Osteoblast (primary cell): ENCODE results near the gene MT1M. TPM values are rescaled to one million over a fixed set of nuclear protein-coding genes. Genes with fewer than 3 reads are reported as not detected.
"Not testable (repeated sequence)": the region's sequence is repeated elsewhere in the genome, so short reads cannot be mapped to it uniquely, and the experiment has no call there.

Experiments
- DNase-seq: peaks from one replicate; pipeline ENCODE4 v3.0.0; 2011; ENCODE audit warnings: low spot score, mixed read lengths; ENCODE audit not compliant: insufficient read length; ENCODE audit errors: missing footprints
- H2AFZ ChIP-seq: 2 replicates; pipeline ENCODE4 v1.6.0; 2011; ENCODE audit warnings: mild to moderate bottlenecking, low read length
- H3K27ac ChIP-seq: 2 replicates; pipeline ENCODE4 v1.5.1; 2011; ENCODE audit warnings: mild to moderate bottlenecking, low read depth, low read length, moderate library complexity
- H3K27me3 ChIP-seq: 2 replicates; pipeline ENCODE4 v1.6.0; 2012; ENCODE audit warnings: mild to moderate bottlenecking, control low read depth, inconsistent platforms, low read length, moderate library complexity; ENCODE audit not compliant: insufficient read depth
- H3K36me3 ChIP-seq: 2 replicates; pipeline ENCODE4 v1.5.1; 2011; ENCODE audit warnings: mild to moderate bottlenecking, low read length, control low read depth, moderate library complexity; ENCODE audit not compliant: insufficient read depth
- H3K4me1 ChIP-seq: 2 replicates; pipeline ENCODE4 v1.5.1; 2011; ENCODE audit warnings: mild to moderate bottlenecking, low read length, control low read depth, moderate library complexity; ENCODE audit not compliant: insufficient read depth
- H3K4me2 ChIP-seq: 2 replicates; pipeline ENCODE4 v1.6.0; 2011; ENCODE audit warnings: mild to moderate bottlenecking, low read length; ENCODE audit not compliant: insufficient read depth
- H3K4me3 ChIP-seq: fragments of 200-600 bp; sonication (generic); 3 replicates; pipeline ENCODE4 v1.5.1; 2012; ENCODE audit warnings: mild to moderate bottlenecking, low read length, inconsistent platforms; ENCODE audit not compliant: insufficient read depth
- H3K79me2 ChIP-seq: 2 replicates; pipeline ENCODE4 v1.6.0; 2012; ENCODE audit warnings: mild to moderate bottlenecking, low read length, control low read depth, inconsistent platforms; ENCODE audit not compliant: insufficient read depth
- H3K9me3 ChIP-seq: 2 replicates; pipeline ENCODE4 v1.5.1; 2011; ENCODE audit warnings: low read depth, low read length, control low read depth
- H4K20me1 ChIP-seq: 2 replicates; pipeline ENCODE4 v1.6.0; 2012; ENCODE audit warnings: mild to moderate bottlenecking, low read length, control low read depth; ENCODE audit not compliant: insufficient read depth
- total RNA-seq: library from RNA; depleted of rRNA; stranded (reverse); fragments of >200 nt; gene quantifications from 2 replicates; pipeline ENCODE4 v1.2.3, GENCODE V29; 2012
- TF ChIP-seq, protein P1 (sequence below): IDR thresholded peaks from 2 replicates; pipeline ENCODE4 v1.5.1; 2011; ENCODE audit warnings: mild to moderate bottlenecking, low read depth, low read length, moderate library complexity; ENCODE audit errors: extremely low read depth

MT1M gene
- total RNA-seq, 1 donor, result 8.7 TPM

DNA sequence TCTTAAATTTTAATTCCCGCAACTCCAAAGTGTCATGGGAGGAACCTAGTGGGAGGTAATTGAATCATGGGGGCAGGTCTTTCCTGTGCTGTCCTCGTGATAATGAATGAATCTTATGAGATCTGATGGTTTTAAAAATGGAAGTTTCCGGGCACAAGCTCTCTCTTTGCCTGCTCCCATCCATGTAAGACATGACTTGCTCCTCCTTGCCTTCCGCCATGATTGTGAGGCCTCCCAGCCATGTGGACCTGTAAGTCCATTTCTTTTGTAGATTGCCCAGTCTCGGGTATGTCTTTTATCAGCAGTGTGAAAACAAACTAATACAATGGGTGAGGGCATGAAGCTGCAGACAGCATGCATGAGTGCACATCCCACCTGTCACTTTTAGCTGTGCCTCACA, 9.3 kb upstream of the MT1M start:
- not testable (repeated sequence) for H3K36me3 ChIP-seq, H3K4me3 ChIP-seq, H3K4me2 ChIP-seq, H2AFZ ChIP-seq, H3K9me3 ChIP-seq, DNase-seq, H3K27me3 ChIP-seq, H4K20me1 ChIP-seq, H3K27ac ChIP-seq
- Histone ChIP-seq H3K4me1 (peaks cover 13% of the 10 kb centered on the region), H3K79me2 (peaks cover 17% of the 10 kb centered on the region)

DNA sequence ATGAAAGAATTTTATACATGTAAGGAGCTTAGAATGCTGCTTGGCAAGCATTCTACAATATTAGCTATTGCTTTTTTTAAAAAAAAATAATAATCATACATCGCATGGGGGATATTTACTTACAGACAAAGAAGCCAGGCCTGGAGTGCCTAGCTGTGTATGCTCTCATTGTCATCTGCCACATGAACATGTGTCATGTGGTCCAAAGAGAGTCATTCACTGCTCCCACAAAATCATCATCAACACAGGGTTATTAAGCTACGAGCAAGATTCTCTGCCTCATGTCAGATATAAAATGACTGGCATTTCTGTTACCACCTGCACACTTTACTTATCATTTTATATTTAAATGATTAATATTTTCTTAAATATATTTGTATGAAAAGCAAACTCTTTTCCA, 8.8 kb upstream of the MT1M start:
- TF ChIP-seq, protein P1, sequence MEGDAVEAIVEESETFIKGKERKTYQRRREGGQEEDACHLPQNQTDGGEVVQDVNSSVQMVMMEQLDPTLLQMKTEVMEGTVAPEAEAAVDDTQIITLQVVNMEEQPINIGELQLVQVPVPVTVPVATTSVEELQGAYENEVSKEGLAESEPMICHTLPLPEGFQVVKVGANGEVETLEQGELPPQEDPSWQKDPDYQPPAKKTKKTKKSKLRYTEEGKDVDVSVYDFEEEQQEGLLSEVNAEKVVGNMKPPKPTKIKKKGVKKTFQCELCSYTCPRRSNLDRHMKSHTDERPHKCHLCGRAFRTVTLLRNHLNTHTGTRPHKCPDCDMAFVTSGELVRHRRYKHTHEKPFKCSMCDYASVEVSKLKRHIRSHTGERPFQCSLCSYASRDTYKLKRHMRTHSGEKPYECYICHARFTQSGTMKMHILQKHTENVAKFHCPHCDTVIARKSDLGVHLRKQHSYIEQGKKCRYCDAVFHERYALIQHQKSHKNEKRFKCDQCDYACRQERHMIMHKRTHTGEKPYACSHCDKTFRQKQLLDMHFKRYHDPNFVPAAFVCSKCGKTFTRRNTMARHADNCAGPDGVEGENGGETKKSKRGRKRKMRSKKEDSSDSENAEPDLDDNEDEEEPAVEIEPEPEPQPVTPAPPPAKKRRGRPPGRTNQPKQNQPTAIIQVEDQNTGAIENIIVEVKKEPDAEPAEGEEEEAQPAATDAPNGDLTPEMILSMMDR, result no peak
- H4K20me1 ChIP-seq, result peaks cover 4% of the 10 kb centered on the region
- H3K27ac ChIP-seq, result no peak overlapping the region
- no peak for DNase-seq
- H3K4me1 ChIP-seq, result peaks cover 13% of the 10 kb centered on the region
- no peaks in the 10 kb centered on the region for H3K36me3 ChIP-seq
- H3K79me2 ChIP-seq, result peaks cover 17% of the 10 kb centered on the region
- H3K27me3 ChIP-seq, result no peaks in the 10 kb centered on the region
- no peaks in the 10 kb centered on the region for H3K9me3 ChIP-seq
- no peak overlapping the region for H2AFZ ChIP-seq
- no peak overlapping the region for H3K4me3 ChIP-seq
- no peak overlapping the region for H3K4me2 ChIP-seq

- DNase-seq, result peak; percentile 98
- H3K4me2 ChIP-seq, result peak within 1 kb of the TSS; percentile 97
- peak within 1 kb of the TSS; percentile 86 for H3K4me3 ChIP-seq
- TF ChIP-seq, protein P1, result no peak
- peaks cover 4% of the 10 kb centered on the region for H4K20me1 ChIP-seq
- H2AFZ ChIP-seq, result peak within 1 kb of the TSS; percentile 95
- no peaks in the 10 kb centered on the region for H3K27me3 ChIP-seq
- peak within 1 kb of the TSS; percentile 97 for H3K27ac ChIP-seq
- H3K4me1 ChIP-seq, result peaks cover 13% of the 10 kb centered on the region
- no peaks in the 10 kb centered on the region for H3K36me3 ChIP-seq
- H3K9me3 ChIP-seq, result no peaks in the 10 kb centered on the region
- peaks cover 17% of the 10 kb centered on the region for H3K79me2 ChIP-seq
Measured at GRCh38 chr16:56625140-56625942, 7.1 kb upstream of the MT1M start, which contains the start of gene MT1E. Gene MT1E, plus strand, starts transcription at chr16:56625781. Its CDS starts 71 bp downstream, at chr16:56625852.

- Histone ChIP-seq H3K27me3 (no peaks in the 10 kb centered on the region), H3K4me3 (peak overlapping the region; percentile 86), H3K36me3 (no peaks in the 10 kb centered on the region), H3K4me2 (peak overlapping the region; percentile 97), H3K79me2 (peaks cover 17% of the 10 kb centered on the region), H3K4me1 (peaks cover 13% of the 10 kb centered on the region), H3K27ac (peak overlapping the region; percentile 97), H3K9me3 (no peaks in the 10 kb centered on the region), H2AFZ (peak overlapping the region; percentile 87), H4K20me1 (peaks cover 4% of the 10 kb centered on the region)
- peak; percentile 96 for DNase-seq
- TF ChIP-seq, protein P1, result no peak
Measured at GRCh38 chr16:56625943-56626654, 6.4 kb upstream of the MT1M start.
